K562 (cell line): ENCODE results near the gene NRAP.

ENCODE experiments used
- GTF2F1 ChIP-seq: IDR thresholded peaks from 2 replicates; pipeline ENCODE4 v1.6.1; 2011; ENCODE audit warnings: low read depth, low read length, improper control_type of control experiment
- KAT8 ChIP-seq: fragments of 450-650 bp; IDR thresholded peaks from 2 replicates; pipeline ENCODE4 v1.6.1; 2016; ENCODE audit warnings: low read depth, mild to moderate bottlenecking
- KDM1A ChIP-seq, 2 experiments: fragments of 450-650 bp; IDR thresholded peaks; 2 replicates each; pipeline ENCODE4 v1.6.1; 2016; ENCODE audit warnings: mild to moderate bottlenecking in 2 of 2
- MIER1 ChIP-seq: fragments of 450-650 bp; IDR thresholded peaks from 2 replicates; pipeline ENCODE4 v1.6.1; 2016; ENCODE audit warnings: antibody characterized with exemption, mild to moderate bottlenecking, low read depth
- PKNOX1 ChIP-seq: fragments of 450-650 bp; IDR thresholded peaks from 2 replicates; pipeline ENCODE4 v1.6.1; 2016
- POLR2AphosphoS5 ChIP-seq: IDR thresholded peaks from 2 replicates; pipeline ENCODE4 v1.6.1; 2011; ENCODE audit warnings: mild to moderate bottlenecking, low read depth, low read length, moderate library complexity; ENCODE audit not compliant: control insufficient read depth, insufficient read depth
- RAD21 ChIP-seq, 2 experiments: fragments of 250-450 bp in 1 of 2; fragments of 450-650 bp in 1 of 2; sonication (Bioruptor Pico) in 1 of 2; formaldehyde crosslinking in 1 of 2; IDR thresholded peaks in 1 of 2; conservative IDR thresholded peaks in 1 of 2; 2 replicates each; pipeline versions ENCODE4 v1.4.0 to v1.8.0; 2020 to 2022; ENCODE audit warnings: mild to moderate bottlenecking in 2 of 2, moderate library complexity in 1 of 2
- RCOR1 ChIP-seq, 2 experiments: IDR thresholded peaks; 2 replicates each; pipeline ENCODE4 v1.6.1; 2012; ENCODE audit warnings: low read depth in 2 of 2, low read length in 2 of 2, borderline replicate concordance in 1 of 2, improper control_type of control experiment in 1 of 2
- ZBTB12 ChIP-seq: fragments of 250-450 bp; sonication (Bioruptor Pico); IDR thresholded peaks from 2 replicates; pipeline ENCODE4 v1.4.0; 2020
- ZBTB17 ChIP-seq: fragments of 450-650 bp; formaldehyde crosslinking; IDR thresholded peaks from 2 replicates; pipeline ENCODE4 v1.4.0; 2020; ENCODE audit warnings: mild to moderate bottlenecking
- ZNF639 ChIP-seq, 2 experiments: fragments of 200-800 bp in 1 of 2; sonication (Bioruptor generic) in 1 of 2; sonication (generic) in 1 of 2; formaldehyde crosslinking in 1 of 2; IDR thresholded peaks in 1 of 2; conservative IDR thresholded peaks in 1 of 2; 2 replicates each; pipeline versions ENCODE4 v1.5.0 to v1.6.1; 2016 to 2020; ENCODE audit warnings: missing compliant biosample characterization in 1 of 2, missing genetic modification characterization in 1 of 2, missing genetic modification reagents in 1 of 2
- TF ChIP-seq, protein P1 (sequence below): fragments of 250-450 bp; sonication (Bioruptor Pico); IDR thresholded peaks from 2 replicates; pipeline ENCODE4 v1.8.0; 2021; ENCODE audit warnings: moderate library complexity, mild to moderate bottlenecking, inconsistent platforms
- TF ChIP-seq, protein P2 (sequence below), 3 experiments: IDR thresholded peaks in 2 of 3; conservative IDR thresholded peaks in 1 of 3; 2 replicates each; pipeline ENCODE4 v1.5.1; 2011 to 2012; ENCODE audit warnings: low read length in 3 of 3, mild to moderate bottlenecking in 3 of 3, control low read depth in 2 of 3, improper control_type of control experiment in 1 of 3, inconsistent platforms in 1 of 3, low read depth in 1 of 3, mixed read lengths in 1 of 3, moderate library complexity in 1 of 3; ENCODE audit not compliant: insufficient read depth in 2 of 3
- TF ChIP-seq, protein P3 (sequence below), 2 experiments: fragments of 450-650 bp in 1 of 2; sonication (generic) in 1 of 2; formaldehyde crosslinking; conservative IDR thresholded peaks; 2 replicates each; pipeline versions ENCODE4 v1.4.0 to v1.8.1; 2020 to 2022; ENCODE audit warnings: mild to moderate bottlenecking in 1 of 2, missing genetic modification reagents in 1 of 2

GRCh38 chr10:113572520-113573290 is 91.1 kb downstream of the NRAP start:
- TF ChIP-seq ZBTB17 (CRISPR knock-in tag) (no peak), ZNF639 (CRISPR knock-in tag; conservative IDR thresholded peaks at IDR 0.05 in 1 of 2, IDR thresholded peaks at IDR 0.05 in 1 of 2) (no peak), RAD21 (CRISPR knock-in tag; conservative IDR thresholded peaks at IDR 0.05 in 1 of 2, IDR thresholded peaks at IDR 0.05 in 1 of 2) (no peak), RCOR1 (IDR thresholded peaks at IDR 0.05; ENCODE audit: borderline replicate concordance in 1 of 2, low read depth in 2 of 2, low read length in 2 of 2) (no peak), POLR2AphosphoS5 (no peak), MIER1 (no peak), KAT8 (no peak), KDM1A (IDR thresholded peaks at IDR 0.05) (no peak), PKNOX1 (no peak), GTF2F1 (no peak), ZBTB12 (CRISPR knock-in tag) (no peak)
- TF ChIP-seq, protein P1, sequence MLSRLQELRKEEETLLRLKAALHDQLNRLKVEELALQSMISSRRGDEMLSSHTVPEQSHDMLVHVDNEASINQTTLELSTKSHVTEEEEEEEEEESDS (CRISPR knock-in tag), result no peak
- TF ChIP-seq, protein P2, sequence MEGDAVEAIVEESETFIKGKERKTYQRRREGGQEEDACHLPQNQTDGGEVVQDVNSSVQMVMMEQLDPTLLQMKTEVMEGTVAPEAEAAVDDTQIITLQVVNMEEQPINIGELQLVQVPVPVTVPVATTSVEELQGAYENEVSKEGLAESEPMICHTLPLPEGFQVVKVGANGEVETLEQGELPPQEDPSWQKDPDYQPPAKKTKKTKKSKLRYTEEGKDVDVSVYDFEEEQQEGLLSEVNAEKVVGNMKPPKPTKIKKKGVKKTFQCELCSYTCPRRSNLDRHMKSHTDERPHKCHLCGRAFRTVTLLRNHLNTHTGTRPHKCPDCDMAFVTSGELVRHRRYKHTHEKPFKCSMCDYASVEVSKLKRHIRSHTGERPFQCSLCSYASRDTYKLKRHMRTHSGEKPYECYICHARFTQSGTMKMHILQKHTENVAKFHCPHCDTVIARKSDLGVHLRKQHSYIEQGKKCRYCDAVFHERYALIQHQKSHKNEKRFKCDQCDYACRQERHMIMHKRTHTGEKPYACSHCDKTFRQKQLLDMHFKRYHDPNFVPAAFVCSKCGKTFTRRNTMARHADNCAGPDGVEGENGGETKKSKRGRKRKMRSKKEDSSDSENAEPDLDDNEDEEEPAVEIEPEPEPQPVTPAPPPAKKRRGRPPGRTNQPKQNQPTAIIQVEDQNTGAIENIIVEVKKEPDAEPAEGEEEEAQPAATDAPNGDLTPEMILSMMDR (IDR thresholded peaks at IDR 0.05 in 2 of 3, conservative IDR thresholded peaks at IDR 0.05 in 1 of 3; ENCODE audit: insufficient read depth in 2 of 3, low read depth in 1 of 3, low read length in 3 of 3), result no peak
- TF ChIP-seq, protein P3, sequence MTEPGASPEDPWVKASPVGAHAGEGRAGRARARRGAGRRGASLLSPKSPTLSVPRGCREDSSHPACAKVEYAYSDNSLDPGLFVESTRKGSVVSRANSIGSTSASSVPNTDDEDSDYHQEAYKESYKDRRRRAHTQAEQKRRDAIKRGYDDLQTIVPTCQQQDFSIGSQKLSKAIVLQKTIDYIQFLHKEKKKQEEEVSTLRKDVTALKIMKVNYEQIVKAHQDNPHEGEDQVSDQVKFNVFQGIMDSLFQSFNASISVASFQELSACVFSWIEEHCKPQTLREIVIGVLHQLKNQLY (CRISPR knock-in tag; conservative IDR thresholded peaks at IDR 0.05), result no peak
